HS-27A (cell line): ENCODE measurements around the gene NUP214.
"Not testable (repeated sequence)": the region's sequence is repeated elsewhere in the genome, so short reads cannot be mapped to it uniquely, and the experiment has no call there.

Source experiments
- DNase-seq: peaks from one replicate; pipeline ENCODE4 v3.0.0-alpha.2; 2012; ENCODE audit warnings: low read depth, missing footprints

NUP214 gene

GRCh38 chr9:131193051-131193450, 67.7 kb downstream of the NUP214 start:
- no peak for DNase-seq

- no peak for DNase-seq
Observed at GRCh38 chr9:131194762-131195161, 69.4 kb downstream of the NUP214 start.

GRCh38 chr9:131197160-131197911, 72.0 kb downstream of the NUP214 start:
- DNase-seq: no peak

- no peak for DNase-seq
Observed at GRCh38 chr9:131198041-131198715, 72.8 kb downstream of the NUP214 start.

GRCh38 chr9:131201856-131202255, 76.5 kb downstream of the NUP214 start:
- no peak for DNase-seq

- DNase-seq: no peak
Observed at GRCh38 chr9:131203431-131204218, 78.2 kb downstream of the NUP214 start.

- DNase-seq: no peak
Observed at GRCh38 chr9:131204285-131204684, 78.9 kb downstream of the NUP214 start.

GRCh38 chr9:131206495-131206894, 81.1 kb downstream of the NUP214 start:
- no peak for DNase-seq

GRCh38 chr9:131211920-131212319, 86.5 kb downstream of the NUP214 start:
- DNase-seq: not testable (repeated sequence)

GRCh38 chr9:131214286-131214856, 89.0 kb downstream of the NUP214 start:
- DNase-seq: no peak

GRCh38 chr9:131214876-131215275, 89.5 kb downstream of the NUP214 start:
- DNase-seq: no peak

- no peak for DNase-seq
Observed at GRCh38 chr9:131216806-131217205, 91.4 kb downstream of the NUP214 start.

- no peak for DNase-seq
Observed at GRCh38 chr9:131217331-131218031, 92.1 kb downstream of the NUP214 start.

GRCh38 chr9:131218370-131218769, 93.0 kb downstream of the NUP214 start:
- DNase-seq: no peak

GRCh38 chr9:131220485-131220884, 95.1 kb downstream of the NUP214 start:
- DNase-seq: no peak

- no peak for DNase-seq
Observed at GRCh38 chr9:131222460-131222859, 97.1 kb downstream of the NUP214 start.

- no peak for DNase-seq
Observed at GRCh38 chr9:131226226-131226625, 100.8 kb downstream of the NUP214 start.

- no peak for DNase-seq
Observed at GRCh38 chr9:131227112-131227958, 101.9 kb downstream of the NUP214 start.

GRCh38 chr9:131227959-131228460, 102.6 kb downstream of the NUP214 start:
- no peak for DNase-seq

- no peak for DNase-seq
Observed at GRCh38 chr9:131228988-131229387, 103.6 kb downstream of the NUP214 start.

- no peak for DNase-seq
Observed at GRCh38 chr9:131233556-131233955, 108.2 kb downstream of the NUP214 start.
